K562 (cell line): ENCODE results near the gene SYT7. TPM values are rescaled to one million over a fixed set of nuclear protein-coding genes. Genes with fewer than 3 reads are reported as not detected.

ENCODE experiments used
- ATAC-seq: fragments of 200-7000 bp; cut with Tn5 transposase; 3 replicates; pipeline ENCODE4 v1.9.1; 2020; ENCODE audit warnings: moderate library complexity
- BruUV-seq: library from RNA; stranded (reverse); fragments of 400-500 nt; replicated peaks from 2 replicates; lab custom pipeline; 2021; lab: Mats Ljungman, UMichigan
- CTCF ChIA-PET: fragments of 300-600 bp; formaldehyde crosslinking; extraction: SDS; loops from one replicate; lab custom pipeline; 2021; ENCODE audit warnings: low intra/inter-chr PET ratio; lab: Yijun Ruan, JAX
- POLR2A ChIA-PET: fragments of 300-600, 350-650 bp; sonication (Branson Sonifier 250); formaldehyde crosslinking; extraction: SDS; loops from one replicate; lab custom pipeline; 2021; ENCODE audit warnings: antibody characterized with exemption, inconsistent platforms; lab: Yijun Ruan, JAX
- DNase-seq, 4 experiments: peaks; one replicate each; pipeline versions ENCODE4 v3.0.0 to v3.0.0-alpha.2; 2011 to 2018; ENCODE audit warnings: low spot score in 3 of 4, mixed read lengths in 3 of 4; ENCODE audit errors: extremely low read depth in 1 of 4
- FAIRE-seq: peaks from 2 replicates; lab custom pipeline; 2011; peaks lifted over from hg19 to GRCh38; lab: Jason Lieb, UNC
- H2AFZ ChIP-seq: 2 replicates; pipeline ENCODE4 v1.6.0; 2011; ENCODE audit warnings: low read depth, low read length, control low read depth, inconsistent platforms
- H3K27ac ChIP-seq: fragments of 200-600 bp; 3 replicates; pipeline ENCODE4 v1.8.0; 2011; ENCODE audit warnings: low read depth, mild to moderate bottlenecking, control low read depth, inconsistent platforms, low read length, moderate library complexity, mixed read lengths; ENCODE audit errors: extremely low read depth
- H3K27me3 ChIP-seq, 2 experiments: fragments of 300-600 bp in 1 of 2; 2 replicates in 1 of 2; 3 replicates in 1 of 2; pipeline versions ENCODE4 v1.6.0 to v1.8.0; 2011; ENCODE audit warnings: inconsistent platforms in 2 of 2, low read length in 2 of 2, mild to moderate bottlenecking in 1 of 2, mixed read lengths in 1 of 2, moderate library complexity in 1 of 2; ENCODE audit not compliant: control insufficient read depth in 2 of 2, insufficient read depth in 2 of 2
- H3K36me3 ChIP-seq: fragments of 300-600 bp; 3 replicates; pipeline ENCODE4 v1.8.0; 2011; ENCODE audit warnings: mild to moderate bottlenecking, low read length, inconsistent platforms; ENCODE audit not compliant: control insufficient read depth, insufficient read depth
- H3K4me1 ChIP-seq, 2 experiments: fragments of 200-600 bp in 1 of 2; replicated peaks in 1 of 2; 2 replicates in 1 of 2; 3 replicates in 1 of 2; pipeline versions ENCODE4 v1.5.1 to v1.8.0; 2011; ENCODE audit warnings: inconsistent platforms in 2 of 2, low read length in 2 of 2, mild to moderate bottlenecking in 1 of 2, mixed read lengths in 1 of 2, moderate library complexity in 1 of 2; ENCODE audit not compliant: control insufficient read depth in 2 of 2, insufficient read depth in 2 of 2
- H3K4me2 ChIP-seq: 2 replicates; pipeline ENCODE4 v1.6.1; 2011; ENCODE audit warnings: low read length, control low read depth, inconsistent platforms, mixed read lengths; ENCODE audit not compliant: insufficient read depth
- H3K4me3 ChIP-seq: fragments of 200-600 bp; sonication (generic), shearing (Covaris generic); 2 replicates; pipeline ENCODE4 v1.5.1; 2016; ENCODE audit warnings: control low read depth, inconsistent platforms
- H3K79me2 ChIP-seq: fragments of 200-600 bp; 3 replicates; pipeline ENCODE4 v1.8.0; 2011; ENCODE audit warnings: low read length, inconsistent platforms; ENCODE audit not compliant: control insufficient read depth, insufficient read depth
- H3K9ac ChIP-seq, 2 experiments: 2 replicates each; pipeline versions ENCODE4 v1.6.0 to v1.6.1; 2011; ENCODE audit warnings: low read depth in 2 of 2, low read length in 2 of 2, control low read depth in 1 of 2, inconsistent platforms in 1 of 2, mild to moderate bottlenecking in 1 of 2, mixed read lengths in 1 of 2; ENCODE audit not compliant: insufficient read depth in 1 of 2
- H3K9me1 ChIP-seq: one replicate; pipeline ENCODE4 v1.6.0; 2011; ENCODE audit warnings: inconsistent platforms, mild to moderate bottlenecking, low read length, moderate library complexity; ENCODE audit not compliant: control insufficient read depth, insufficient read depth
- H3K9me3 ChIP-seq: replicated peaks from 2 replicates; pipeline ENCODE4 v1.5.1; 2011; ENCODE audit warnings: low read depth, low read length, inconsistent platforms; ENCODE audit not compliant: control insufficient read depth, insufficient read depth
- H4K20me1 ChIP-seq: replicated peaks from 2 replicates; pipeline ENCODE4 v1.6.1; 2011; ENCODE audit warnings: low read length, inconsistent platforms, mixed read lengths; ENCODE audit not compliant: control insufficient read depth, insufficient read depth
- CCAR2 ChIP-seq: fragments of 200-400 bp; formaldehyde crosslinking; IDR thresholded peaks from 2 replicates; pipeline ENCODE4 v1.6.1; 2017; ENCODE audit warnings: mild to moderate bottlenecking, low read depth, low read length
- ERF ChIP-seq: fragments of 450-650 bp; formaldehyde crosslinking; IDR thresholded peaks from 2 replicates; pipeline ENCODE4 v1.4.0; 2020; ENCODE audit warnings: mild to moderate bottlenecking, mixed read lengths
- GTF2F1 ChIP-seq: IDR thresholded peaks from 2 replicates; pipeline ENCODE4 v1.6.1; 2011; ENCODE audit warnings: low read depth, low read length, improper control_type of control experiment
- HDAC3 ChIP-seq: fragments of 450-650 bp; IDR thresholded peaks from 2 replicates; pipeline ENCODE4 v1.6.1; 2018; ENCODE audit warnings: borderline replicate concordance, mild to moderate bottlenecking, moderate library complexity; ENCODE audit not compliant: partially characterized antibody
- KDM2B ChIP-seq: fragments of 250-450 bp; sonication (Bioruptor Pico); IDR thresholded peaks from 2 replicates; pipeline ENCODE4 v1.8.0; 2021; ENCODE audit warnings: mild to moderate bottlenecking, moderate library complexity
- MBD2 ChIP-seq: sonication (generic); IDR thresholded peaks from 2 replicates; pipeline ENCODE4 v1.6.1; 2016; ENCODE audit warnings: low read depth, borderline replicate concordance
- MLLT1 ChIP-seq, 2 experiments: fragments of 450-650 bp; IDR thresholded peaks; 2 replicates each; pipeline ENCODE4 v1.6.1; 2016
- NCOA4 ChIP-seq: fragments of 450-650 bp; IDR thresholded peaks from 2 replicates; pipeline ENCODE4 v1.6.1; 2018; ENCODE audit warnings: mild to moderate bottlenecking; ENCODE audit not compliant: partially characterized antibody
- PHF20 ChIP-seq: fragments of 450-650 bp; IDR thresholded peaks from 2 replicates; pipeline ENCODE4 v1.6.1; 2018; ENCODE audit not compliant: partially characterized antibody
- RREB1 ChIP-seq: fragments of 250-450 bp; sonication (Bioruptor Pico); IDR thresholded peaks from 2 replicates; pipeline ENCODE4 v1.4.0; 2020
- ZNF121 ChIP-seq: sonication (generic); formaldehyde crosslinking; conservative IDR thresholded peaks from 2 replicates; pipeline ENCODE4 v1.8.0; 2022; ENCODE audit warnings: missing genetic modification reagents
- ZNF253 ChIP-seq: fragments of 250-450 bp; sonication (Bioruptor Pico); conservative IDR thresholded peaks from 2 replicates; pipeline ENCODE4 v1.6.1; 2021; ENCODE audit warnings: mild to moderate bottlenecking
- ZNF707 ChIP-seq: fragments of 250-450 bp; sonication (Bioruptor Pico); conservative IDR thresholded peaks from 2 replicates; pipeline ENCODE4 v1.8.0; 2022; ENCODE audit warnings: inconsistent platforms, mild to moderate bottlenecking, moderate library complexity
- ZNF766 ChIP-seq: fragments of 200-800 bp; sonication (Bioruptor generic); conservative IDR thresholded peaks from 2 replicates; pipeline ENCODE4 v1.6.1; 2016; ENCODE audit warnings: missing genetic modification characterization, missing compliant biosample characterization
- ZNF77 ChIP-seq: fragments of 250-450 bp; sonication (Bioruptor Pico); IDR thresholded peaks from 2 replicates; pipeline ENCODE4 v1.5.0; 2020
- WGBS: fragments of 100-300 bp; shearing (Covaris generic); methylation state at CpG from one replicate; pipeline ENCODE4 v1.1.6; 2016; ENCODE audit warnings: low coverage, mixed read lengths; ENCODE audit not compliant: insufficient coverage; ENCODE audit errors: missing lambda C conversion rate; 5-methylcytosine and 5-hydroxymethylcytosine counted together
- in situ Hi-C: fragments of 300-500 bp; cut with MboI; formaldehyde crosslinking; loops from 4 replicates; pipeline ENCODE4 v1.15.0; 2018; ENCODE audit warnings: inconsistent platforms, mixed read lengths
- intact Hi-C: fragments of 100-400 bp; cut with micrococcal nuclease; formaldehyde crosslinking; loops from 2 replicates; pipeline ENCODE4 v1.14.2; 2022
- polyA plus RNA-seq, 8 experiments: library from polyadenylated mRNA; depleted of rRNA in 4 of 8; stranded (reverse) in 5 of 8; unstranded in 3 of 8; fragments of >200 nt; fragmentation: Nextera tagmentation in 2 of 8; fragmentation: Illumina TruSeq in 1 of 8; extraction: Ambion mirVana in 2 of 8; extraction: Trizol in 1 of 8; gene quantifications; 2 replicates each; pipeline versions ENCODE4 v1.2.1 to v1.2.3, GENCODE V29; 2011 to 2014; ENCODE audit warnings: inconsistent platforms in 1 of 8, missing spikeins in 1 of 8
- total RNA-seq, 7 experiments: library from RNA; depleted of rRNA in 6 of 7; stranded (reverse); fragments of >200 nt in 6 of 7; fragmentation: Illumina TruSeq in 2 of 7; extraction: Trizol in 2 of 7; gene quantifications; 2 replicates each; pipeline versions ENCODE4 v1.2.1 to v1.2.3, GENCODE V29; 2011 to 2021; ENCODE audit warnings: low replicate concordance in 1 of 7

SYT7 gene
- total and polyA plus RNA-seq, 9 of the 15 experiments (the other 6 are each of a cell fraction or from before 2014, with no cell fraction given): 0.01 to 0.51 (median 0.16) TPM; not detected in 1

- H3K9me3 ChIP-seq: no peaks in the 10 kb centered on the region
- H3K9ac ChIP-seq: no peak overlapping the region
- WGBS: under 1% methylated on average over 14 of the region's 14 CpGs
- H3K79me2 ChIP-seq: no peaks in the 10 kb centered on the region
- no peak overlapping the region for H3K4me3 ChIP-seq
- no peak overlapping the region for H3K4me2 ChIP-seq
- TF ChIP-seq ZNF766 (no peak), ZNF121 (CRISPR knock-in tag) (no peak), CCAR2 (no peak), GTF2F1 (no peak), ERF (CRISPR knock-in tag) (no peak), ZNF253 (no peak), NCOA4 (no peak), ZNF707 (no peak), HDAC3 (no peak), ZNF77 (no peak), PHF20 (no peak), KDM2B (CRISPR knock-in tag) (no peak), MLLT1 (IDR thresholded peaks at IDR 0.05) (no peak), RREB1 (no peak), MBD2 (no peak)
- peaks cover 8 to 76% of the 10 kb centered on the region in 2 experiments; a peak in 3 of 5 replicates for H3K27me3 ChIP-seq
- no peaks in the 10 kb centered on the region for H3K36me3 ChIP-seq
- H3K9me1 ChIP-seq: peaks cover 2% of the 10 kb centered on the region
- peaks cover 0 to 5% of the 10 kb centered on the region in 2 experiments; a peak in 3 of 5 replicates for H3K4me1 ChIP-seq
- intact Hi-C loops: no loop called here
- ATAC-seq: no peak
- ChIA-PET POLR2A (interaction anchor here (0.7 to 1.0 kb wide), 2 partner anchors 20 to 27 kb away, joined by 3 to 5 read pairs; no protein-coding TSS in a partner anchor), CTCF (no interaction called here)
- peaks cover 18% of the 10 kb centered on the region for H4K20me1 ChIP-seq
- FAIRE-seq: no peak
- BruUV-seq: no TSS peak
- no peak overlapping the region for H2AFZ ChIP-seq
- in situ Hi-C loops: no loop called here
- DNase-seq: no peak
- H3K27ac ChIP-seq: no peak overlapping the region
Observed at GRCh38 chr11:61607920-61608599, 27.2 kb upstream of the SYT7 start.
